GM19372 (cell line): ENCODE measurements around the gene C2orf49.
A peak's percentile ranks its signal among the peaks of the same experiment; 100 is the strongest.

ENCODE experiments used
- ATAC-seq: cut with Tn5 transposase; IDR thresholded peaks from one replicate; pipeline ENCODE4 v1.9.1; 2021; ENCODE audit warnings: mild to moderate bottlenecking, low read depth, moderate library complexity; ENCODE audit not compliant: unreplicated experiment

C2orf49 gene

DNA sequence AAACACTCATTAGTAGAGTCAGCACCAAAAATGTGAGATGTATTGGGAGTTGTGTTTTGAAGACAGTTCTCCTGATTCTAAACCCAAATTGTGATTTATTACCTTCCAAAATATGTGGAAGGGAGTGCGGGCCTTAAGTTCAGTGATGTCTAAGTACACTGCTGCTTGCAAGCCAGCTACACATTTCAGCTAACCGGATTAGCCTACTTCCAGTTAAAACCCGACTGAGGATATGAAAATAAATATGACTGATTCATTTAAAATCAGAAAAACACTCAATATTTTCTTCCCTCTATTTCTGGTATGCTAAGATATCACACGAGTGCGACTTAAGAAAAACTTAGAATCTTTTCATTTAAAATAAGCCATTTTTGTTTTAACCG is 60.6 kb downstream of the C2orf49 start:
- ATAC-seq: no peak

DNA sequence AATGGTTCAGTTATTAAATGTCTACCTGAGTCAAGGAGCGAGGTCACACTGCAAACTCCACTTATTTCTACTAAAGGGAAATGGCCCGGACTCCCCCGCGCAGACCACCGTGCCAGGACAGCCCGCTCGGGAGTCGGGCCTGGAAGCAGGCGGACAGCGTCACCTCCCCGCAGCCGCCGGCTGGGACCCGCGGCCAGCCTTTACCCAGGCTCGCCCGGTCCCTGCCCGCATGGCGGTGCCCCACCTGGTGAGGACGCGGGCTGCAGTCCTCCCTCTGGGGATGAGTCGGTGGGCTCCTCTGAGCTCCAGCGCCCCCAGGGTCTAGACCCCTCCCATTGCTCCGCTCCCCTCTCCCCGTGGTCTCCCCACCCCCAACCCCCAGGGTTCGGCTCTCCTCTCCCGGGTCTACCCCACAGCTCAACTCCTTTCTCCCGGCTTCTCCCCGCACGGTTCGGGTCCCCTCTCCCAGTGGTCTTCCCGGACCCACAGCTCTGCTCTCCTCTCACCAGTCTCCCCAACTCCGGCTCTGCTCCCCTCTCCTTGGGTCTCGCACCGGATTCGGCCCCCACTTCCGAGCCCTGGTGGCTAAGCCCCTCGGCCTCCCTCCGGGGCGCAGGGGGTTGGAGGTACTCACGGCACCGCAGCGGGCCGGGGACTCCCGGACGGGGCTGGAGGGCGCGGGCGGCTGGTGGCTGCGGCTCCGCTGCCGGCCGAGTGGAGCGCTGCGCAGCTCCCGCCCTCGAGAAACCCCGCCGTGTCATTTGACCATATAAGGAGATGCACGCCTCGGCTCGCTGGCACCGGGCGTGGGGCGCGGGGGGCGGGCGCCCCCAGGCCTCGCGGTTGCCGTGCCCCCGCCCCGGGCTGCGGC is 61.2 kb downstream of the C2orf49 start, which contains the start of gene FHL2:
TSS of gene FHL2 (minus strand) at position 716 of the 871 bp plus-strand sequence. CDS start 12,535 bp downstream, outside the sequence.
- ATAC-seq: peak; percentile 100
